PC-3 (cell line): ENCODE data around the gene GNPDA1. TPM values are rescaled to one million over a fixed set of nuclear protein-coding genes. Genes with fewer than 3 reads are reported as not detected.
A peak's percentile ranks its signal among the peaks of the same experiment; 100 is the strongest.

Experiments
- ATAC-seq: fragments of 200-7000 bp; cut with Tn5 transposase; 2 replicates; pipeline ENCODE4 v1.9.1; 2020; ENCODE audit warnings: mild to moderate bottlenecking, moderate library complexity
- BruUV-seq: library from RNA; stranded (reverse); fragments of 400-500 nt; replicated peaks from 2 replicates; lab custom pipeline; 2021; lab: Mats Ljungman, UMichigan
- CTCF ChIA-PET: fragments of 300-600 bp; sonication (Branson Sonifier 250); formaldehyde crosslinking; loops from one replicate; lab custom pipeline; 2022; ENCODE audit warnings: antibody characterized with exemption; lab: Charles Lee
- POLR2A ChIA-PET: fragments of 300-600 bp; sonication (Branson Sonifier 250); formaldehyde crosslinking; loops from one replicate; lab custom pipeline; 2022; ENCODE audit warnings: antibody characterized with exemption; ENCODE audit not compliant: unreplicated experiment; lab: Charles Lee
- DNase-seq: peaks from one replicate; pipeline ENCODE4 v3.0.0-alpha.2; 2015
- H2AFZ ChIP-seq: fragments of 300-600 bp; sonication (generic); 2 replicates; pipeline ENCODE4 v1.6.0; 2016; ENCODE audit warnings: antibody characterized with exemption, low read length
- H3F3A ChIP-seq: fragments of 300-600 bp; sonication (generic); one replicate; pipeline ENCODE4 v1.6.0; 2017; ENCODE audit warnings: antibody characterized with exemption, low read length, control low read depth, mild to moderate bottlenecking; ENCODE audit not compliant: unreplicated experiment
- H3K27ac ChIP-seq: fragments of 300-600 bp; sonication (generic); 2 replicates; pipeline ENCODE4 v1.5.1; 2016; ENCODE audit warnings: mild to moderate bottlenecking, low read length
- H3K27me3 ChIP-seq: fragments of 300-600 bp; sonication (generic); 2 replicates; pipeline ENCODE4 v1.6.1; 2016; ENCODE audit warnings: low read length, mixed read lengths
- H3K36me3 ChIP-seq: fragments of 300-600 bp; sonication (generic); 2 replicates; pipeline ENCODE4 v1.6.1; 2016; ENCODE audit warnings: low read depth, mixed run types, low read length, mixed read lengths
- H3K4me1 ChIP-seq: fragments of 300-600 bp; sonication (generic); 2 replicates; pipeline ENCODE4 v1.5.1; 2016; ENCODE audit warnings: low read length; ENCODE audit not compliant: insufficient read depth
- H3K4me2 ChIP-seq: fragments of 300-600 bp; sonication (generic); 2 replicates; pipeline ENCODE4 v1.6.0; 2016; ENCODE audit warnings: low read length
- H3K4me3 ChIP-seq: fragments of 300-600 bp; sonication (generic); 2 replicates; pipeline ENCODE4 v1.5.1; 2016; ENCODE audit warnings: mild to moderate bottlenecking, low read length, mixed read lengths
- H3K79me2 ChIP-seq: fragments of 300-600 bp; sonication (generic); 2 replicates; pipeline ENCODE4 v1.6.1; 2017; ENCODE audit warnings: low read length, mixed read lengths
- H3K9ac ChIP-seq: fragments of 300-600 bp; sonication (generic); 2 replicates; pipeline ENCODE4 v1.6.0; 2016; ENCODE audit warnings: mild to moderate bottlenecking, low read length
- H3K9me2 ChIP-seq: fragments of 300-600 bp; sonication (generic); replicated peaks from 2 replicates; pipeline ENCODE4 v1.6.1; 2016; ENCODE audit warnings: mixed run types, low read length, mixed read lengths
- H3K9me3 ChIP-seq: fragments of 300-600 bp; sonication (generic); 2 replicates; pipeline ENCODE4 v1.6.1; 2016; ENCODE audit warnings: low read length, mixed read lengths
- H4K20me1 ChIP-seq: fragments of 300-600 bp; sonication (generic); 2 replicates; pipeline ENCODE4 v1.6.1; 2016; ENCODE audit warnings: low read length, mixed read lengths
- EZH2 ChIP-seq: fragments of 300-600 bp; sonication (generic); IDR thresholded peaks from one replicate; pipeline ENCODE4 v1.6.1; 2017; ENCODE audit warnings: antibody characterized with exemption, mild to moderate bottlenecking, low read length; ENCODE audit not compliant: unreplicated experiment
- EZH2phosphoT487 ChIP-seq: fragments of 300-600 bp; sonication (generic); IDR thresholded peaks from 2 replicates; pipeline ENCODE4 v1.6.1; 2018; ENCODE audit warnings: mild to moderate bottlenecking, antibody characterized with exemption, low read length, borderline replicate concordance
- intact Hi-C: fragments of 100-400 bp; cut with micrococcal nuclease; formaldehyde crosslinking; loops from 2 replicates; pipeline ENCODE4 v1.9.0; 2023
- total RNA-seq: library from RNA; depleted of rRNA; stranded (reverse); fragments of >200 nt; gene quantifications from 2 replicates; pipeline ENCODE4 v1.2.3, GENCODE V29; 2014
- TF ChIP-seq, protein P1 (sequence below): fragments of 300-600 bp; sonication (generic); conservative IDR thresholded peaks from 2 replicates; pipeline ENCODE4 v1.5.1; 2017; ENCODE audit warnings: antibody characterized with exemption, low read depth, mild to moderate bottlenecking, low read length

Gene GNPDA1
- total RNA-seq, 1 experiment from 2014 or later = 34.7 TPM

DNA sequence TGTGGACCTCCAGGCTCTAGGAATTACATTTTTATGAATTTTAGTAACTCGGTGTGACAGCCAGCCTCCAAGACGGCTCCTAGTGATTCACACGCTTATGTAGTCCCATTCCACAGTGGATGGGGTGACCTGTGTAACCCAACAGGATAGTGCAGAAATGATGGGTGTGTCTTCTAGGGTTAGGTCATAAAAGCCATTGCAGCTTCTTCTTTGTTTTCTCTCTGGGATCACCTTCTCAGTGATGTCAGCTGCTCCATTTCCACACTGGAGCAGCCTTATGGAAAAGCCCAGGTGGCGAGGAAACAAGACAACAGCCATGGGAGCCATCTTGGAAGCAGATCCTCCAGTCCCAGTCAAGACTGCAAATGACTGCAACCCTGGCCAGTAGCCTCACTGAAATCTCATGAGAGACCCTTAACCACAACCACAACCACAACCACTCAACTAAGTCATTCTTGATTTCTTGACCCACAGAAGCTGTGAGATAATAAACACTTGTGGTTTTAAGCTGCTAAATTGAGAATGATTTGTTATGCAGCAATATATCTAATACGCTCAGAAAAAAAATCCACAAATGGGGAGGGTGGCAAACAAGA is 5.1 kb upstream of the GNPDA1 start:
- Histone ChIP-seq H3F3A (no peaks in the 10 kb centered on the region), H2AFZ (no peak overlapping the region), H3K9me3 (no peaks in the 10 kb centered on the region), H3K4me1 (peaks cover 38% of the 10 kb centered on the region), H3K4me2 (no peak overlapping the region), H3K4me3 (no peak overlapping the region), H4K20me1 (no peaks in the 10 kb centered on the region), H3K27ac (no peak overlapping the region), H3K9me2 (no peaks in the 10 kb centered on the region), H3K79me2 (no peaks in the 10 kb centered on the region), H3K27me3 (no peaks in the 10 kb centered on the region), H3K9ac (no peak overlapping the region), H3K36me3 (no peaks in the 10 kb centered on the region)
- ChIA-PET POLR2A (no interaction called here), CTCF (no interaction called here)
- DNase-seq = no peak
- intact Hi-C loops = no loop called here
- ATAC-seq = no peak
- TF ChIP-seq EZH2 (no peak), EZH2phosphoT487 (no peak)
- TF ChIP-seq, protein P1, sequence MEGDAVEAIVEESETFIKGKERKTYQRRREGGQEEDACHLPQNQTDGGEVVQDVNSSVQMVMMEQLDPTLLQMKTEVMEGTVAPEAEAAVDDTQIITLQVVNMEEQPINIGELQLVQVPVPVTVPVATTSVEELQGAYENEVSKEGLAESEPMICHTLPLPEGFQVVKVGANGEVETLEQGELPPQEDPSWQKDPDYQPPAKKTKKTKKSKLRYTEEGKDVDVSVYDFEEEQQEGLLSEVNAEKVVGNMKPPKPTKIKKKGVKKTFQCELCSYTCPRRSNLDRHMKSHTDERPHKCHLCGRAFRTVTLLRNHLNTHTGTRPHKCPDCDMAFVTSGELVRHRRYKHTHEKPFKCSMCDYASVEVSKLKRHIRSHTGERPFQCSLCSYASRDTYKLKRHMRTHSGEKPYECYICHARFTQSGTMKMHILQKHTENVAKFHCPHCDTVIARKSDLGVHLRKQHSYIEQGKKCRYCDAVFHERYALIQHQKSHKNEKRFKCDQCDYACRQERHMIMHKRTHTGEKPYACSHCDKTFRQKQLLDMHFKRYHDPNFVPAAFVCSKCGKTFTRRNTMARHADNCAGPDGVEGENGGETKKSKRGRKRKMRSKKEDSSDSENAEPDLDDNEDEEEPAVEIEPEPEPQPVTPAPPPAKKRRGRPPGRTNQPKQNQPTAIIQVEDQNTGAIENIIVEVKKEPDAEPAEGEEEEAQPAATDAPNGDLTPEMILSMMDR = no peak
- BruUV-seq = no TSS peak

- Histone ChIP-seq H3K79me2 (peaks cover 11% of the 10 kb centered on the region), H3K4me3 (peak overlapping the region; percentile 23; the same call in 1 of the 2 replicates), H3K9me3 (no peaks in the 10 kb centered on the region), H4K20me1 (no peaks in the 10 kb centered on the region), H3F3A (no peaks in the 10 kb centered on the region), H2AFZ (peak overlapping the region; percentile 42; the same call in 1 of the 2 replicates), H3K4me2 (peak overlapping the region; percentile 59), H3K4me1 (peaks cover 38% of the 10 kb centered on the region), H3K9ac (no peak overlapping the region), H3K27ac (peak overlapping the region; percentile 90), H3K27me3 (no peaks in the 10 kb centered on the region), H3K9me2 (no peaks in the 10 kb centered on the region), H3K36me3 (no peaks in the 10 kb centered on the region)
- intact Hi-C loops = loop anchor here (1.0 kb wide), 1 partner anchor 9 kb away; no protein-coding TSS in a partner anchor
- BruUV-seq = no TSS peak
- ATAC-seq (no peak), DNase-seq (no peak)
- CTCF ChIA-PET = interaction anchor here (0.6 kb wide), 1 partner anchor 127 kb away, joined by 3 read pairs; no protein-coding TSS in a partner anchor
- POLR2A ChIA-PET = no interaction called here
- TF ChIP-seq, protein P1 = no peak
- no peak for TF ChIP-seq EZH2
These were observed 3.7 kb upstream of the GNPDA1 start for GRCh38 chr5:142016556-142016955.

GRCh38 chr5:142015781-142016533 is 3.1 kb upstream of the GNPDA1 start:
- no peaks in the 10 kb centered on the region for H3F3A ChIP-seq
- DNase-seq = peak; percentile 72
- POLR2A ChIA-PET = no interaction called here
- intact Hi-C loops = loop anchor here (1.0 to 2.0 kb wide), 2 partner anchors 9 to 95 kb away; no protein-coding TSS in a partner anchor
- H3K4me3 ChIP-seq = peak overlapping the region; percentile 23; the same call in 1 of the 2 replicates
- H3K79me2 ChIP-seq = peaks cover 13% of the 10 kb centered on the region
- no peaks in the 10 kb centered on the region for H3K9me3 ChIP-seq
- CTCF ChIA-PET = interaction anchor here (0.6 to 0.7 kb wide), 2 partner anchors 12 to 128 kb away, joined by 3 to 10 read pairs; no protein-coding TSS in a partner anchor
- no peaks in the 10 kb centered on the region for H3K9me2 ChIP-seq
- peaks cover 38% of the 10 kb centered on the region for H3K4me1 ChIP-seq
- BruUV-seq = no TSS peak
- H3K27me3 ChIP-seq = no peaks in the 10 kb centered on the region
- peak overlapping the region; percentile 90 for H3K27ac ChIP-seq
- H3K9ac ChIP-seq = peak overlapping the region; percentile 21
- TF ChIP-seq, protein P1 = no peak
- no peak for TF ChIP-seq EZH2
- TF ChIP-seq EZH2phosphoT487 = no peak
- H3K36me3 ChIP-seq = no peaks in the 10 kb centered on the region
- no peaks in the 10 kb centered on the region for H4K20me1 ChIP-seq
- H3K4me2 ChIP-seq = peak overlapping the region; percentile 59
- peak overlapping the region; percentile 42 for H2AFZ ChIP-seq
- peak; percentile 39 for ATAC-seq
